GM19324 (cell line): ENCODE measurements around the gene SUSD5.
"Not testable (repeated sequence)": the region's sequence is repeated elsewhere in the genome, so short reads cannot be mapped to it uniquely, and the experiment has no call there.

Experiments used
- ATAC-seq: cut with Tn5 transposase; IDR thresholded peaks from one replicate; pipeline ENCODE4 v1.9.1; 2021; ENCODE audit warnings: mild to moderate bottlenecking, moderate library complexity; ENCODE audit not compliant: unreplicated experiment, low FRiP score

Gene SUSD5

GRCh38 chr3:33155301-33155700 lies 63.3 kb downstream of the SUSD5 start:
- ATAC-seq = no peak

- no peak for ATAC-seq
These were observed 64.8 kb downstream of the SUSD5 start for GRCh38 chr3:33153782-33154181.

- no peak for ATAC-seq
These were observed 65.9 kb downstream of the SUSD5 start for GRCh38 chr3:33152363-33153360.

- ATAC-seq = no peak
These were observed 69.3 kb downstream of the SUSD5 start for GRCh38 chr3:33149342-33149741.

GRCh38 chr3:33146791-33147445 lies 71.7 kb downstream of the SUSD5 start:
- no peak for ATAC-seq

GRCh38 chr3:33145901-33146580 lies 72.6 kb downstream of the SUSD5 start:
- ATAC-seq = no peak

GRCh38 chr3:33145221-33145900 lies 73.2 kb downstream of the SUSD5 start:
- ATAC-seq = no peak

GRCh38 chr3:33144433-33144832 lies 74.2 kb downstream of the SUSD5 start:
- ATAC-seq = no peak

- no peak for ATAC-seq
These were observed 77.6 kb downstream of the SUSD5 start for GRCh38 chr3:33141006-33141405.

- ATAC-seq = no peak
These were observed 78.6 kb downstream of the SUSD5 start for GRCh38 chr3:33139996-33140395.

GRCh38 chr3:33139006-33139623 lies 79.5 kb downstream of the SUSD5 start:
- ATAC-seq = not testable (repeated sequence)

GRCh38 chr3:33137691-33138090 lies 80.9 kb downstream of the SUSD5 start:
- ATAC-seq = no peak

GRCh38 chr3:33134026-33134625 lies 84.5 kb downstream of the SUSD5 start:
- ATAC-seq = no peak

- ATAC-seq = no peak
These were observed 86.6 kb downstream of the SUSD5 start for GRCh38 chr3:33132019-33132360.

- peak; percentile 65 for ATAC-seq
These were observed 87.1 kb downstream of the SUSD5 start for GRCh38 chr3:33131331-33132018.

- no peak for ATAC-seq
These were observed 88.5 kb downstream of the SUSD5 start for GRCh38 chr3:33130144-33130543.

GRCh38 chr3:33128706-33129105 lies 89.9 kb downstream of the SUSD5 start:
- ATAC-seq = no peak

GRCh38 chr3:33125840-33126239 lies 92.8 kb downstream of the SUSD5 start:
- ATAC-seq = no peak

- ATAC-seq = no peak
These were observed 94.0 kb downstream of the SUSD5 start for GRCh38 chr3:33124638-33125037.
